DND-41 (cell line): Measurements from ENCODE around the gene CTTNBP2.

Source experiments
- ATAC-seq: fragments of 200-7000 bp; cut with Tn5 transposase; 3 replicates; pipeline ENCODE4 v1.9.1; 2021; ENCODE audit warnings: low read depth; ENCODE audit not compliant: insufficient read depth
- DNase-seq: peaks from one replicate; pipeline ENCODE4 v3.0.0-alpha.2; 2020
- H2AFZ ChIP-seq: 2 replicates; pipeline ENCODE4 v1.6.0; 2012; ENCODE audit warnings: low read depth, low read length
- H3K27ac ChIP-seq: 2 replicates; pipeline ENCODE4 v1.5.1; 2012; ENCODE audit warnings: low read length, inconsistent platforms
- H3K27me3 ChIP-seq: fragments of 200-600 bp; sonication (generic); 2 replicates; pipeline ENCODE4 v1.6.0; 2012; ENCODE audit warnings: low read length, mild to moderate bottlenecking, inconsistent platforms; ENCODE audit not compliant: insufficient read depth, poor library complexity
- H3K36me3 ChIP-seq: 2 replicates; pipeline ENCODE4 v1.5.1; 2012; ENCODE audit warnings: low read length, inconsistent platforms; ENCODE audit not compliant: insufficient read depth
- H3K4me1 ChIP-seq: 2 replicates; pipeline ENCODE4 v1.5.1; 2012; ENCODE audit warnings: mild to moderate bottlenecking, low read length; ENCODE audit not compliant: insufficient read depth
- H3K4me2 ChIP-seq: 2 replicates; pipeline ENCODE4 v1.6.0; 2012; ENCODE audit warnings: mild to moderate bottlenecking, moderate library complexity, low read length, inconsistent platforms; ENCODE audit not compliant: insufficient read depth
- H3K4me3 ChIP-seq, 2 experiments: fragments of 200-600 bp in 1 of 2; shearing (Covaris generic) in 1 of 2; 2 replicates each; pipeline ENCODE4 v1.5.1; 2012 to 2016; ENCODE audit warnings: inconsistent platforms in 2 of 2, low read length in 2 of 2, mild to moderate bottlenecking in 2 of 2, low read depth in 1 of 2, moderate library complexity in 1 of 2
- H3K79me2 ChIP-seq: 2 replicates; pipeline ENCODE4 v1.6.0; 2012; ENCODE audit warnings: low read length, inconsistent platforms; ENCODE audit not compliant: insufficient read depth
- H3K9ac ChIP-seq: 2 replicates; pipeline ENCODE4 v1.6.0; 2012; ENCODE audit warnings: low read depth, mild to moderate bottlenecking, inconsistent platforms, low read length, moderate library complexity
- H3K9me3 ChIP-seq: 2 replicates; pipeline ENCODE4 v1.5.1; 2012; ENCODE audit warnings: low read length, moderate library complexity, mild to moderate bottlenecking, inconsistent platforms; ENCODE audit not compliant: insufficient read depth, severe bottlenecking
- H4K20me1 ChIP-seq: 2 replicates; pipeline ENCODE4 v1.6.0; 2012; ENCODE audit warnings: low read length; ENCODE audit not compliant: insufficient read depth
- CTCF ChIP-seq: IDR thresholded peaks from 2 replicates; pipeline ENCODE4 v1.5.1; 2012; ENCODE audit warnings: borderline replicate concordance, low read length, moderate library complexity, mild to moderate bottlenecking; ENCODE audit not compliant: poor library complexity, severe bottlenecking; ENCODE audit errors: extremely low read depth
- EZH2 ChIP-seq: IDR thresholded peaks from 3 replicates; pipeline ENCODE4 v1.6.1; 2012; ENCODE audit warnings: borderline replicate concordance, low read depth, mild to moderate bottlenecking, moderate library complexity, low read length, inconsistent platforms; ENCODE audit not compliant: severe bottlenecking

CTTNBP2 gene

GRCh38 chr7:117829450-117830117 lies 43.7 kb downstream of the CTTNBP2 start:
- Histone ChIP-seq H3K9ac (no peak overlapping the region), H3K9me3 (no peaks in the 10 kb centered on the region), H2AFZ (no peak overlapping the region), H3K4me3 (no peak overlapping the region), H4K20me1 (no peaks in the 10 kb centered on the region), H3K4me1 (no peaks in the 10 kb centered on the region), H3K27me3 (peaks cover 5% of the 10 kb centered on the region), H3K27ac (no peak overlapping the region), H3K79me2 (no peaks in the 10 kb centered on the region), H3K36me3 (no peaks in the 10 kb centered on the region), H3K4me2 (no peak overlapping the region)
- no peak for DNase-seq
- ATAC-seq = no peak
- no peak for TF ChIP-seq EZH2
- TF ChIP-seq CTCF = no peak

- Histone ChIP-seq H3K4me3 (no peak overlapping the region), H3K27me3 (peaks cover 5% of the 10 kb centered on the region), H3K79me2 (no peaks in the 10 kb centered on the region), H3K9ac (no peak overlapping the region), H4K20me1 (no peaks in the 10 kb centered on the region), H3K36me3 (no peaks in the 10 kb centered on the region), H3K27ac (no peak overlapping the region), H3K4me1 (no peaks in the 10 kb centered on the region), H3K9me3 (no peaks in the 10 kb centered on the region), H2AFZ (no peak overlapping the region), H3K4me2 (no peak overlapping the region)
- no peak for TF ChIP-seq EZH2
- no peak for TF ChIP-seq CTCF
- DNase-seq (no peak), ATAC-seq (no peak)
Observed at GRCh38 chr7:117828825-117829224, 44.4 kb downstream of the CTTNBP2 start.

GRCh38 chr7:117827862-117828261 lies 45.4 kb downstream of the CTTNBP2 start:
- Histone ChIP-seq H3K9ac (no peak overlapping the region), H3K4me1 (no peaks in the 10 kb centered on the region), H3K4me2 (no peak overlapping the region), H2AFZ (no peak overlapping the region), H3K36me3 (no peaks in the 10 kb centered on the region), H3K27ac (no peak overlapping the region), H3K9me3 (no peaks in the 10 kb centered on the region), H3K4me3 (no peak overlapping the region), H3K27me3 (peaks cover 5% of the 10 kb centered on the region), H4K20me1 (no peaks in the 10 kb centered on the region), H3K79me2 (no peaks in the 10 kb centered on the region)
- no peak for DNase-seq
- ATAC-seq = no peak
- no peak for TF ChIP-seq EZH2
- TF ChIP-seq CTCF = no peak
